ENCODE measurements around the gene DEF6.

- no peak for TF ChIP-seq NFRKB (IDR thresholded peaks at IDR 0.05)
- no peak for TF ChIP-seq BHLHE40 (IDR thresholded peaks at IDR 0.05; ENCODE audit: borderline replicate concordance)
- no peak for TF ChIP-seq SP1 (IDR thresholded peaks at IDR 0.05)
- no peak for TF ChIP-seq ELF4 (IDR thresholded peaks at IDR 0.05)
- no peak for TF ChIP-seq FOXK2 (IDR thresholded peaks at IDR 0.05)
- no peak for TF ChIP-seq LEF1 (IDR thresholded peaks at IDR 0.05; ENCODE audit: borderline replicate concordance)
- no peak for TF ChIP-seq CTBP1 (IDR thresholded peaks at IDR 0.05; ENCODE audit: borderline replicate concordance)
- TF ChIP-seq FOXM1 (IDR thresholded peaks at IDR 0.05; ENCODE audit: borderline replicate concordance): no peak
Observed at GRCh38 chr6:35295521-35296315, 1.9 kb upstream of the DEF6 start.
